Adrenal gland (tissue), 12 donors: ENCODE measurements around the gene FNBP1. TPM values are rescaled to one million over a fixed set of nuclear protein-coding genes. Genes with fewer than 3 reads are reported as not detected.
A peak's percentile ranks its signal among the peaks of the same experiment; 100 is the strongest.

Experiments
- DNase-seq, 7 donors: peaks; one replicate each; pipeline ENCODE4 v3.0.0-alpha.2; 2019 to 2020
- H3K27ac ChIP-seq, 5 donors: fragments of 200-600 bp; sonication (generic) in 4 of 5; 1 replicate in 3 of 5; 2 replicates in 2 of 5; pipeline versions ENCODE4 v1.5.1 to v1.8.0; 2016 to 2020; ENCODE audit warnings: mild to moderate bottlenecking in 1 of 5
- H3K27me3 ChIP-seq: fragments of 200-600 bp; 2 replicates; pipeline ENCODE4 v1.8.0; 2021
- H3K36me3 ChIP-seq, 2 donors: fragments of 200-600 bp; replicated peaks in 1 of 2; 1 replicate in 1 of 2; 2 replicates in 1 of 2; pipeline versions ENCODE4 v1.5.1 to v1.8.0; 2018 to 2022
- H3K4me1 ChIP-seq, 2 donors: fragments of 200-600 bp; replicated peaks in 1 of 2; 1 replicate in 1 of 2; 2 replicates in 1 of 2; pipeline versions ENCODE4 v1.5.1 to v1.8.0; 2018 to 2021
- H3K4me3 ChIP-seq, 4 donors: fragments of 200-600 bp; sonication (generic) in 3 of 4; one replicate each; pipeline ENCODE4 v1.5.1; 2016 to 2018
- H3K9me3 ChIP-seq, 3 donors: fragments of 200-600 bp; sonication (generic) in 1 of 3; replicated peaks in 1 of 3; 1 replicate in 2 of 3; 2 replicates in 1 of 3; pipeline versions ENCODE4 v1.5.1 to v1.8.0; 2016 to 2021
- POLR2A ChIP-seq, 2 donors: fragments of 450-650 bp; IDR thresholded peaks; one replicate each; pipeline ENCODE4 v1.6.1; 2017; ENCODE audit warnings: antibody characterized with exemption in 2 of 2, mild to moderate bottlenecking in 2 of 2, moderate library complexity in 1 of 2
- WGBS, 4 donors: extraction: QIAGEN DNeasy Blood & Tissue Kit in 2 of 4; methylation state at CpG; one replicate each; pipeline versions ENCODE4 v1.1.5 to v1.1.7; 2013 to 2017; 5-methylcytosine and 5-hydroxymethylcytosine counted together
- intact Hi-C, 2 donors: fragments of 100-400 bp; cut with DNase I; formaldehyde crosslinking; loops; one replicate each; pipeline versions ENCODE4 v1.14.1 to v1.15.0; 2022 to 2023
- polyA plus RNA-seq, 3 donors: library from polyadenylated mRNA; stranded (reverse); fragments of 200-250 nt in 2 of 3; fragments of 350-450 nt in 1 of 3; fragmentation: Illumina TruSeq in 1 of 3; extraction: RNeasy Lipid Tissue Mini Kit (QIAGEN cat#74804) in 1 of 3; gene quantifications; one replicate each; pipeline ENCODE4 v1.2.3, GENCODE V29; 2013 to 2014
- total RNA-seq, 9 donors: library from RNA; depleted of rRNA in 4 of 9; stranded (reverse); fragments of >200 nt in 4 of 9; fragments of 120-200 nt in 1 of 9; fragmentation: NEBNext Ultra II Directional in 1 of 9; extraction: Animal tissue kit (Norgen Biotek cat#: 25700) in 1 of 9; gene quantifications; one replicate each; pipeline versions ENCODE4 v1.1.0 to v1.2.4, GENCODE V29; 2013 to 2023
- TF ChIP-seq, protein P1 (sequence below), 6 experiments: fragments of 450-650 bp in 4 of 6; fragments of 200-600 bp in 2 of 6; sonication (generic) in 1 of 6; IDR thresholded peaks; 1 replicate in 5 of 6; 2 replicates in 1 of 6; pipeline versions ENCODE4 v1.5.1 to v1.8.0; 2016 to 2021; ENCODE audit warnings: antibody characterized with exemption in 6 of 6, mild to moderate bottlenecking in 2 of 6, moderate library complexity in 1 of 6
- donor health status: healthy with polysubstance abuse.
- donor health status: Bipolar disorder and iron deficiency.
- donor health status: DM: yes; HTN: yes; CAD: no.
- donor health status: DM: no; HTN: no; CAD: no.
- donor health status: DM: no; HTN: no; CAD: no.
- donor health status: DM: yes; HTN: yes; CAD: no.

The FNBP1 gene
- total and polyA plus RNA-seq, 12 donors = 15.3 to 40.4 (median 24.0) TPM

DNA sequence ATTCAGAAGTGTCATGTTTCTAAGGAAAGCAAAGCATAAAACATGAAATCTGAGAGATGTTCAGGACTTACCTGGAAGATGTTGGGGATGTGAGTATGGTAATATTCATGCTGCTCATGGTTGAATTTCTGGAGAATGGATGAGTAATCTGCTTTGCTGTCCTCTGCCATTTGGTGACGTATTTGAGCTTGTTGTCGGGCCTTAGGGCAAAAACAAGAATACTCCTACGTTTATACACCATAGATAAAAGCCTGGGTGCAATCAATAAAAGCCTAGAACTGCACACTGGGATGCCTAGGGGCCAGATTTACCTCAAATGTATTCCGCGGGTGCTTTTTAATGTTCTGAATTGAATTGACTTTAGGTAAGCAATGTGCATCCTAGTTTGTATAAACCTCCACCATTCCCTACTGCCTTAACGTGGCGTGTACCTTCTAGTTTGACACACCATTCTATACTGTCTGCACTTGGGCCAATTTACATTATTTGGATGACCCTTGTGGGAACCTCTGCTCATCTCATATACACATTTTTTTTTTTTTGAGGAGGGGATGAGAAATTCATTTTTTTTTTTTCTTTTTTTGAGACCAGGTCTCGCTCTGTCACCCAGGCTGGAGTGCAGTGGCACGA, 113.4 kb downstream of the FNBP1 start:
- WGBS, 4 donors = 92 to 96% (median 95%) methylated on average over 9 of the region's 9 CpGs
- no peak for DNase-seq
- H3K27ac ChIP-seq = no peak overlapping the region
- H3K4me3 ChIP-seq = no peak overlapping the region
- H3K9me3 ChIP-seq = no peaks in the 10 kb centered on the region
- H3K27me3 ChIP-seq = no peaks in the 10 kb centered on the region
- intact Hi-C loops = no loop called here
- TF ChIP-seq, protein P1, sequence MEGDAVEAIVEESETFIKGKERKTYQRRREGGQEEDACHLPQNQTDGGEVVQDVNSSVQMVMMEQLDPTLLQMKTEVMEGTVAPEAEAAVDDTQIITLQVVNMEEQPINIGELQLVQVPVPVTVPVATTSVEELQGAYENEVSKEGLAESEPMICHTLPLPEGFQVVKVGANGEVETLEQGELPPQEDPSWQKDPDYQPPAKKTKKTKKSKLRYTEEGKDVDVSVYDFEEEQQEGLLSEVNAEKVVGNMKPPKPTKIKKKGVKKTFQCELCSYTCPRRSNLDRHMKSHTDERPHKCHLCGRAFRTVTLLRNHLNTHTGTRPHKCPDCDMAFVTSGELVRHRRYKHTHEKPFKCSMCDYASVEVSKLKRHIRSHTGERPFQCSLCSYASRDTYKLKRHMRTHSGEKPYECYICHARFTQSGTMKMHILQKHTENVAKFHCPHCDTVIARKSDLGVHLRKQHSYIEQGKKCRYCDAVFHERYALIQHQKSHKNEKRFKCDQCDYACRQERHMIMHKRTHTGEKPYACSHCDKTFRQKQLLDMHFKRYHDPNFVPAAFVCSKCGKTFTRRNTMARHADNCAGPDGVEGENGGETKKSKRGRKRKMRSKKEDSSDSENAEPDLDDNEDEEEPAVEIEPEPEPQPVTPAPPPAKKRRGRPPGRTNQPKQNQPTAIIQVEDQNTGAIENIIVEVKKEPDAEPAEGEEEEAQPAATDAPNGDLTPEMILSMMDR (IDR thresholded peaks at IDR 0.05) = no peak
- TF ChIP-seq POLR2A (IDR thresholded peaks at IDR 0.05) = no peak
- H3K36me3 ChIP-seq = peaks cover 0 to 28% of the 10 kb centered on the region in 2 donors
- peaks cover under 1 to 34% of the 10 kb centered on the region in 2 donors for H3K4me1 ChIP-seq

DNA sequence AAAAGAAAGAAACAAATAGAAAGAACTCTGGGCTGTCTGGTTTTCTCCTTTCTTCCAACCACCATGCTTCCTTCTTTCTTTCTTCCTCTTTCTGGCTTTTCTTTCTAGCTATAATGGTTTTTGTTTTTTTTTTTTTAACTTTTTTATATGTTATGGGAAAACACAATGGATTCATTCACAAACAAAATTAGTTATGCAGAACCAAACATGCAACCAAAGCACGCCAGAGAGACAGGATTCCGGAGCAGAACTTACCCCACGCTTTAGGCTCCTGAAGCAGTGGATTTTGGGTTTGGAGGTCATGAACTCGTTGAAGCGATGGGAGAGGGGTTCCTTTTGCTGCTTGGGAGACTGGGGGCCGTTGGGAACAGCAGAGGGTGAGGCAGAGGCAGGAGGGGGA, 119.4 kb downstream of the FNBP1 start:
- Histone ChIP-seq H3K4me1 (no peaks in the 10 kb centered on the region), H3K9me3 (no peaks in the 10 kb centered on the region), H3K36me3 (peaks cover 0 to 44% of the 10 kb centered on the region in 2 donors), H3K4me3 (no peak overlapping the region), H3K27me3 (no peaks in the 10 kb centered on the region), H3K27ac (no peak overlapping the region)
- intact Hi-C loops = no loop called here
- no peak for TF ChIP-seq POLR2A (IDR thresholded peaks at IDR 0.05)
- TF ChIP-seq, protein P1 (IDR thresholded peaks at IDR 0.05) = no peak
- peak in 1 of 7 donors; percentile 29 for DNase-seq
- WGBS, 4 donors = 71 to 78% (median 76%) methylated on average over 6 of the region's 6 CpGs

DNA sequence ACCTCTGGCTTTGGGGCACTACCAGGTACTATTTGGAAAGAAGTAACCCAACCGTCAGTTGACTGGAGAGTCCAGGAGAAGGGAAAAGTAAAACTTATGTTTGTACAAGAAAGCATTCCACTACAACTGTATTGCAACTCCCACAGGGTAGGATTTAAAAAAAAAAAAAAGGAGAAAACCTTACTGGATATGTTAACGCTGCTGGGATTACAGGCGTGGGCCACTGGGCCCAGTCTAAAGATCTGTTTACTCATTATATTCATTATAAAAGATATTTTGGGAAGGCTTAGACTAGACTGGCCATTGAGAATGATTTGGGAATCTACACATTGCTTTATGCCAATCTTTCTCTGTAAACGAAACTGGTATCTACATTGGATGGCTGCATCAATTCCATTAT, 121.1 kb downstream of the FNBP1 start:
- intact Hi-C loops = no loop called here
- peaks cover 0 to 41% of the 10 kb centered on the region in 2 donors for H3K36me3 ChIP-seq
- DNase-seq = peak in 1 of 7 donors; percentile 10
- WGBS, 4 donors = 94 to 98% (median 96%) methylated on average over 4 of the region's 4 CpGs
- H3K27ac ChIP-seq = no peak overlapping the region
- H3K4me1 ChIP-seq = no peaks in the 10 kb centered on the region
- no peaks in the 10 kb centered on the region for H3K9me3 ChIP-seq
- no peak overlapping the region for H3K4me3 ChIP-seq
- TF ChIP-seq POLR2A (IDR thresholded peaks at IDR 0.05) = no peak
- TF ChIP-seq, protein P1 (IDR thresholded peaks at IDR 0.05) = no peak
- no peaks in the 10 kb centered on the region for H3K27me3 ChIP-seq

DNA sequence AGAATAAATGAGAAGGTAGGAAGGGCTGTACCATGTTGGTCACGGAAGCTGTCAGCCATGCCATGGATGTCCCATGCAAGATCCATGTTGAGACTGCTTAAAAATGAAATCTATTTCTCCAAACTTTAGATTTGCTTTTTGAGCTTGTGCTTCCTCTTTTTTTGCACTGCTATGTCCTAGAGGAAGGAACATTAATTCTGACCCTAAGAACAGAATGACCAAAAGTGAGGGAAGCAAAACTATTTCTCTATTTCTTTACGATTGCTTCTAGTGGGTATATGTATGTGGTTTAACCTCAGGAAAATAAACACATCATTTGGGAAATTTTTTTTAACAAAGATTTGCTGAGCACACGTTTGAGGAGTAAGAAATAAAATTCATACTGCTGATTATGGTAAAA, 123.1 kb downstream of the FNBP1 start:
- Histone ChIP-seq H3K36me3 (peaks cover 0 to 29% of the 10 kb centered on the region in 2 donors), H3K4me3 (no peak overlapping the region), H3K4me1 (no peaks in the 10 kb centered on the region), H3K27me3 (no peaks in the 10 kb centered on the region), H3K9me3 (no peaks in the 10 kb centered on the region), H3K27ac (peak overlapping the region in 2 of 5 donors; percentile 10 to 13)
- DNase-seq = no peak
- 73 to 79% (median 78%) methylated on average over 3 of the region's 3 CpGs for WGBS, 4 donors
- intact Hi-C loops = no loop called here
- no peak for TF ChIP-seq POLR2A (IDR thresholded peaks at IDR 0.05)
- TF ChIP-seq, protein P1 (IDR thresholded peaks at IDR 0.05) = no peak
